NCI-H69 (cell line): ENCODE data around the gene PIAS2.
"Not testable (repeated sequence)": the region's sequence is repeated elsewhere in the genome, so short reads cannot be mapped to it uniquely, and the experiment has no call there.

Experiments used
- DNase-seq: peaks from one replicate; lab custom pipeline; 2025; lab: John Stamatoyannopoulos, UW

PIAS2 gene

DNA sequence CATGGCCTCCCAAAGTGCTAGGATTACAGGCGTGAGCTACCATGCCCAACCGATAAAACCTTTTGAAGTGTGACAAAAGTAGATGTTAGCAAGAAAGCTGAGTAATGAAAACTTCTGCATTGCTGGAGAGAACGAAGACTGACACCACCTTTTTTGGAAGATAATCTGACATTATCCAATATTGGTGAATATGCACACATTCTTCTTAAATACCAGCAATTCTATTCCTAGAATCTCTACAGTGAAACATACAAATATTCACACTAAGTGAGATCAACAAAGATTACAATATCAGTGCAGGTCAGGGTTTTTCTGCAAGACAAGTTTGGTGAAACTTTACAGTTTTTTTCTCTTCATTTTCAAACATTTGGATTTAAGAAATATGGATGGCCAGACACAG is 7.8 kb downstream of the PIAS2 start:
- DNase-seq: no peak

DNA sequence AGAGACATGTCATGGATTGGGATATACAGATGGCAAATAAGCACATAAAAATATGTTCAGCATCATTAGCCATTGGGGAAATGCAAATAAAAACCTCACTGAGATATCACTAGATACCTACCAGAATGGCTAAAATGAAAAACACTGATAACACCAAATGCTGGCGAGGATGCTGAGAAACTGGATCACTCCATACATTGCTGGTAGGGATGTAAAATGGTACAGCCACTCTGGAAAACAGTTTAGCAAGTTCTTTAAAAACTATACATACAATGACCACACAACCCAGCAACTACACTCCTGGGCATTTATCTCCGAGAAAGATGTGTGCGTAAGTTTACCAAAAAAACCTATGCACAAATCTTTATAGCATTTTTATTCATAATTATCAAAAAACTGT is 13.9 kb downstream of the PIAS2 start:
- no peak for DNase-seq

DNA sequence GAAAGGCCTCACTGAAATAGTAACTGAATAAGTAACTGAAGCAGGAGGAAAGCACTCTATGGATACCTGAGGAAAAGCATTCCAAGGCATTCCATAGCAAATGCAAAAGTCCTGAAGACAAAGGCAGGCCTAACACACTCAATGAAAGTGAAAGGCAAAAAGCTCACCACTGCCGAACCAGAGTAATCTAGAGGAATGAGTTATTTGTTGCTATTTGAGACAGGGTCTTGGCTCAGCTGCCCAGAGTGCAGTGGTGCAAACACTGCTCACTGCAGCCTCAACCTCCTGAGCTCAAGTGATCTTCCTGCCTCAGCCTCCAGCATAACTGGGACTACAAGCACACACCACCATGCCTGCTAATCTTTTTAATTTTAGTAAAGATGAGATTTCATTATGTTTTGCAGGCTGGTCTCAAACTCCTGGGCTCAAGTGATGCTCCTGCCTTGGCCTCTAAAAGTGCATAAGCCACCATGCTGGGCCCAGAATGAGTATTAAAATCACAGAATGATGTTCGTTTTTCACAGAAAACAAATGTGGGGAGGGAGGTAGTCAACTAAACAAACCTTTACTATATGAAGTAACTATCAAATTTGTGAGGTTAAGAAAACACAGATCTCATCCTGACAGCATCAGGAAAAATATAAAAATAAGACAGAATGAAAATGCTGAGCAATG is 17.9 kb downstream of the PIAS2 start:
- DNase-seq: no peak

DNA sequence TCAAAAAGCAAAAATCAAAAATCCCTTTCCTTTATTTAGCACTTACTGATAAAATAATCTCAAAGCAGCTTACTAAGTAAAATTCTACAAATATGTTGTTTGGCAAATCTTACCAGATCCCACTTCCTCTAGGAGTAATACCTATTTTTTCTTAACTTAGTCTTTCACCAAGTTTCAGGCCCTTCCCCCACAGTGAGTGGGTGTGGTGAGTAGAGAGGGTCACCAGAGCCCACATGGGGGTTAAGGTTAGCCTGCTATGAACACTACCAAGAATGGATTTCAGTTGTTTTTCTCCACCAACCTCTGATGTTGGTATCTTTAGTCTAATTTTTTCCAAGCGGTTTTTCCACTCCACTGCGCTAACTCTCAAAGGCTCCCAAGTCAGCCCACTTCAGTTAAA is 23.2 kb downstream of the PIAS2 start:
- no peak for DNase-seq

DNA sequence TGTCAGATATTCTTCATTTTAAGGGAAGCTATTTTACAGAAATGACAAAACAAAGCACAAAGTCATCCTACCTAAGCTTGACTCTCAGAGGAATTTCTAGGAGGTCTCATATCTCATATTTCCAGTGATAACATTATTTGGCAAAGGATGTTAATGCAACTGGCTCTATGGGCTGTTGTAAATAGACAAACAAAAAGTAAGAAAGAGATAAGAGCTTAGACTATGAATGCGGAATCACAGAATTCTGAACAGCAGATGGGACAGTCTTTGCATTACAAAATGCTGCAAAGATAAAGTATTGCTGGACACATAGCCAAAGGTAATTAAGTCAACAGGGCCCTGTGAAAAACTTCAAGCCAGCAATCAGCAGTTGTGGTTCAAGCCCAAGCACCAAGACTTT is 23.9 kb downstream of the PIAS2 start:
- DNase-seq: no peak

DNA sequence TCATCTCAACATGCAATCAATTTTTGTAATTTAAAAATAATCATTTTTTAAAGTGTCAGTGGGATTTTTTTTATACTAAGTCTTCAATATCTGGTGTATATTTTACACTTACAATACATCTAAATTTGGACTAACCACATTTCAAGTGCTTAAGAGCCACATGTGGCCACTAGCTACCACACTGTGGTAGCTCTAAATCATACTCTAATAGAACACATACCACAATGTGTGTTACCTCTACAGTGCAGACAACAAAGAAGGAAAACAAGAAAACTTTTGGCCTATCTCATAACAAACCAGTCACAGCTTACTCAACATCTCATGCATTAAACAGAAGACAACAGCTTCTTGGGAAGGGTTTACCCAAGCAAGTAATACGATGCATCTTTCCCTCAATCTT is 24.5 kb downstream of the PIAS2 start:
- DNase-seq: no peak

DNA sequence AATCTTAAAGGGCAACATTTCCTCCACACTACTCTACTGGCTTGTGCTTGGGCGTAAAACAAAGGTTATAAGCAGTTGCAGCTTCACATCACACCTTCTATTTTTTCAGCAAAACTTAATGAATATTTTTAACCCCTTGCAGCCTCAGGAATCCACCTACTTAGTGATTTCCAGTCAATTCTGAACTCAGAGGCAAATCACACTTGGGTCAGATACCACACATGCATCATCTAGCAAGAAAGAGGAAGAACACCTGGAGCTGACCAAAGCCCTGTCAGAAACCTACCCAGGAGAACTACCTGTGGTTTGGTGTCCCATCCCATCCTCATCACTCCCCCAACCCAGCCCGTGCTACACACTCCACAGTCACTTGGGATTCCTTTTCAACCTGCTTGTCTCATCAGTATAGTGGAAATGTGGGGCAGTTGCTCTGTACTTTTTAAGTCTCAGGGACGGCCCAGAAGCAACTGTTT is 25.5 kb downstream of the PIAS2 start:
- no peak for DNase-seq

DNA sequence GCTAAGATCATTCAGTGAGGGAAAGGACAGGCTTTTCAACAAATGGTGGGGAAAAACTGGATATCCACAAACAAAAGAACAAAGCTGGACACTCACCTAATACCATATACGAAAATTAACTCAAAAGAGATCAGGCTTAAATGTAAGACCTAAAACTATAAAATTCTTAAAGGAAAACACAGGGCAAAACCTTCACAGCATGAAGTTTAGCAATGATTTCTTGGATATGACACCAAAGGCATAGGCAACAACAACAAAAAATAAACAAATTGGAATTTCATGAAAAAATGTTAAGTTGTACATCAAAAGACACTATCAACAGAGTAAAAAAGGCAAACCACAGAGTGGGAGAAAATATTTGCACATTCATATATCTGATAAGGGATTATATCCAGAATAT is 28.3 kb downstream of the PIAS2 start:
- DNase-seq: no peak

DNA sequence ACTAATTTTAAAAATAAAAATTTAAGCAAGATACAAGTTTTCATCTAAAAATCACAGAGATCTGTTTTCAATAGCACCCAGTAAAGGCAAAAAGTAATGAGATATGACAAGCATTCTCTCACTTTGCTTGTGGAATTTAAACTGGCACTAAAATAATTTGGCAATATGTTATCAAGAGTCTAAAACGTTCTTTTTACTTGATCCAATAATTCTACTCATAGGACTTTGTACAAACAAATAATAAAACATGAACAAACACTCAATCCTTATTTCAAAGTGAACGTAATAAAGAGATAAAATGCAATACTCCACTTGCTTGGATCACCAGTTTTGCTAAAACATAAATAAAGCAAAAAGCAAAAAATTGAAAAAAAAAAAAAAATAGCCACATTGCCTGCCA is 30.4 kb downstream of the PIAS2 start:
- no peak for DNase-seq

DNA sequence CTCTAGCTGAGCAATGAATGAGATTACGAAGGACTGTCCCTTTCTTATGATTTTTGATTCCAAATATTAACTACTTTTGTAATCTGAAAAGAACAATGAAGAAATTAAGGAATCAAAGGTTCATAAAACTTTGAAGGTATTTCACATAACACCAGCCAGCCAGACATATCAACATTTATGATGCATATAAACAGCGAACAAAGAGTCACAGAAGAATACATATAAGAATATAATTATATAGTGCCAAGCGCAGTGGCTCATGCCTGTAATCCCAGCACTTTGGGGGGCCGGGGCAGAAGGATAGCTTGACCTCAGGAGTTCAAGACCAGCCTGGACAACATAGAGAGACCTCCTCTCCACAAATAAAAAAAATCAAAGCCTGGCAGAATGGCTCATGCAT is 34.1 kb downstream of the PIAS2 start:
- no peak for DNase-seq

DNA sequence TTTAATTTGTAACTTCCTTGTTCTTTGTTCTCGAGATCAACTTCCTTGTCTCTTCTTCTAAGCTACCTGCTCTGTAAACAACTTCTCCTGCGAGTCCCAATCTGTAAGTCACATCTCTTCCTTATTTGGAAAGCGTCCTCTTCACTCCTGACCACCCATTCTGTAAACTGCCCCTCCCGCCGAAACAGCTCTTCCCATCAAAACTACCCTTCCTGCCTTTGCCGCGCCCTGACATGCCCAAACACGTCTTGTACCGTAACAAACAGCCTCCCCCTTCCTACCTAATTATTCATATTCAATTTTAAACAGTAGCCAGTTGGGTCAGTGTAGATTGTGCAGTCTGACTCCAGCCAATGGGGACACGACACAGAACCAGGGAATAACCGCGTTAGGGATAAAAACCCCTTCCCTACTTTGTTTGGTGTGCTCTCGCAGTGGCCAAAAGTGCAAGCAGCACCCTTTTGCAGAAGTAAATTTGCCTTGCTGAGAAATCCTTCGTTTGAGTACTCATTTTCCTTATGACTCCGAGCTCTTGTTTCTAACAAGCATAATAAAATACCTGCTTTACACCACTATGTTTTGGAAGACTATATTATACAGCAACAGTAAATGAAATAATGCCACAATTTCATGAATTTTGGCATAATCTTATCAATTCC is 39.8 kb downstream of the PIAS2 start:
- no peak for DNase-seq

DNA sequence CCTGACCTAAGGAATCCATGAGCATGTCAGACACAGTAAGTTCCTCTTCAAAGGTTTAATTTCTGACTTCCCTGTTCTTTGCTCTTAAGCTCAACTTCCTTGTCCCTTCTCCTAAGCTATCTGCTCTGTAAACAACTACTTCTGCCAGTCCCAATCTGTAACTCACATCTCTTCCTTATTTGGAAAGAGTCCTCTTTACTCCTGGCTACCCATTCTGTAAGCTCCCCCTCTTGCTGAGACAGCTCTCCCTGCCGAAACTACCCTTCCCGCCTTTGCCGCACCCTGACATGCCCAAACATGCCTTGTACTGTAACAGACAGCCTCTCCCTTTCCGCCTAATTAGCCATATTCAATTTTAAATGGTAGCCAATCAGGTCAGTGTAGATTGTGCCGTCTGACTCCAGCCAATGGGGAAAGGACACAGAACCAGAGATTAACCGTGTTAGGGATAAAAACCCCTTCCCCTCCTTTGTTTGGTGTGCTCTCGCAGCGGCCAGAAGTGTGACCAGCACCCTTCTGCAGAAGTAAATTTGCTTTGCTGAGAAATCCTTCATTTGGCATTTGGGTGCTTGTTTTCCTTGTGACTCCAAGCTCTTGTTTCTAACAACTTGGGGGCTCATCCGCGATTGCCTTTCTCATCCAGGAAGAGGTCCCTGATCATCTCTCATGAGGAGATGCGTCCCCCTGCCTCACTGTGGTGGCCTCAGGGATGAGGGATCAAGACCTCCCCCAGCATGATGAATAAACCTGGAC is 49.0 kb downstream of the PIAS2 start:
- peak; percentile 35 for DNase-seq

DNA sequence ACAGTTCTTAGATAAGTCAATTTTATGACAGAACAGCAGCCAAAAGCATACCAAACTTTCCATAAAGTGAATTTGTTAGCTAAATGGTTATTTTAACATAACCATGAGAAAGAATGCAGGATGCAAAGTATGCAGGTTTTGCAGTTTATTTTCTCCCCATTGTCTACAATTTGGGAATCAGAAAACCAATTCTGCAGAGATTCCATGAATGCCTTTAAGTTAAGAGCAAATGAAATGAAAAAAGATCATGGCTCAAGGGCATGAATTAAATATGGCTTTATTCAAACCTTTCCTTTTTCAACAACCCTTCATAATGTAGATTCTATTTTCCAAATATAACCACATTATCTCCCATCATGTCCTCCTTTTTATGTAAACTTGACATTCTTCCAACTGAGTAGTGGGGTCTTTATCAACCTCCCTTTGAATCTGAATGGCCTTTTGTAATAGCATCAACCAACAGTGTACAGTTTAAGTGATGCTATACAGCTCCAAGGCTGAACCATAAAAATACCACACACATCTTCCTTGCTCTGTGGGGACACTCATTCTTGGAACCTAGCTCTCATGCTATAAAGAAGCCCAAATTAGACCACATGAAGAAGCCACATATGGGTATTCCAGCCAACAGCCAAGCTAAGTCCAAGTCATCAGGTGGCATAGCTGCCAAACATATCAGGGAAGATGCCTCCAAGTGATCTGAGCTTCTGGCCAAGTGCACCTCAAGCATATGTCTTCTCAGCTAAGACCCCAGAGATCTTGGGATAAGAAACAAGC is 49.8 kb downstream of the PIAS2 start:
- no peak for DNase-seq

DNA sequence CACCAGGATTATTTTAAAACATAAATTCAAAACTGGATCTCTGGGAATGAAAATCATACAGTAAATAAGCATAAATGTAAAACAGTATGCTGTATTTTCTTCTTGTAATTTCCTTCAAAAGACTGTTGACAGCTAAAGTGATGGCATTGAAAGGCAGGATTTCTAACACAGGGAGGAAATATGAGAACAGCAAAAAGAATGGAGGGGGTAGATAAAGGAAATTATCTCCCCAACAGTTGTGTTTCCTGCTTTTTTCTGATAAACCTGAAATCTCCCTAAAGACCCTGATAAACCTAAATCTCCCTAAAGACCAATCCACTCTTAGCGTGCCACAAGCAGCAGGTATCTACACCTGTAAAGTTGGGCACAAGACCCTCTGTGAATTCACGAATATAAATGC is 50.8 kb downstream of the PIAS2 start:
- no peak for DNase-seq

DNA sequence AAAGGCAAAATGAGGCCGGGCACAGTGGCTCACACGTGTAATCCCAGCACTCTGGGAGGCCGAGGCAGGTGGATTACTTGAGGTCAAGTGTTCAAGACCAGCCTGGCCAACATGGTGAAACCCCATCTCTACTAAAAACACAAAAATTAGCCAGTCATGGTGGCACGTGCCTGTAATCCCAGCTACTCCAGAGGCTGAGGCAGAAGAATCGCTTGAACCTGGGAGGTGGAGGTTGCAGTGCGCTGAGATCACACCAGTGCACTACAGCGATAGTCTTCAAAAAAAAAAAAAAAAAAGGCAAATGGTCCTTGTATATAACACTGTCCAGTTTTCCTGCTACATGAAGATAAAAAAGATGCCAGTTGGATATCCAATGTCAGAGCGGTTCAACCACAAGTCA is 52.1 kb downstream of the PIAS2 start:
- not testable (repeated sequence) for DNase-seq

DNA sequence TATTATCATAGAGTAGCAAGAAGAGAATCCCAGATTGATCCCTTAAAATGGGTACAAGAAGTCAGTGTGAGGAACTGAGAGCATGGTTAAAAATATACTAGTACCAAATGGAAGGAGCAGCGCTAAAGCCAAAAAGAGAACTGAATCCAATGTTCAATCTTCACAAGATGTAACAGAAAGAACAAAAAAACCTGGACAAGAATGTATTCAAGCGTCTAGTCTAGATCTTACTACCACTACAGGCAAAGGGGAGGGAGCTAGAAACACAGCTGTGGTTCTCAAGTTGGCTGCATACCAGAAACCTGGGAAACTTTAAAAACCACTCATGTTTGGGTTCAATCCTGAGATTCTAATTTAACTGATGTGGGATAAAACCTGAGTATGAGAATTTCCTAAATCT is 57.5 kb downstream of the PIAS2 start:
- no peak for DNase-seq

DNA sequence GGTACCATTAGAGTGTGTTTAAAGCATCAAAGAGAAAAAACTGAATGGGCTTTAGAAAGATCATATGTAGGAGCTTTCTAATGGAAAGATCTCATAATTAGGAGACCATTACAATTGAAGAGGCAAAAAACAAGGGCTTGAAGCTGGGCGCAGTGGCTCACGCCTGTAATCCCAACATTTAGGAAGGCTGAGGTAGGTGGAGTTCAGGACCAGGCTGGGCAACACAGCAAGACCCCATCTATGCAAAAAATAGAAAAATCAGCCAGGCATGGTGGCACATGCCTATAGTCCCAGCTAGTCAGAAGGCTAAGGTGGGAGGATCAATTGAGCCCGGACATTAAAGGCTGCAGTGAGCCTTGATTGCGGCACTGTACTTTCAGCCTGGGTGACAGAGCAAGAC is 59.0 kb downstream of the PIAS2 start:
- DNase-seq: no peak

DNA sequence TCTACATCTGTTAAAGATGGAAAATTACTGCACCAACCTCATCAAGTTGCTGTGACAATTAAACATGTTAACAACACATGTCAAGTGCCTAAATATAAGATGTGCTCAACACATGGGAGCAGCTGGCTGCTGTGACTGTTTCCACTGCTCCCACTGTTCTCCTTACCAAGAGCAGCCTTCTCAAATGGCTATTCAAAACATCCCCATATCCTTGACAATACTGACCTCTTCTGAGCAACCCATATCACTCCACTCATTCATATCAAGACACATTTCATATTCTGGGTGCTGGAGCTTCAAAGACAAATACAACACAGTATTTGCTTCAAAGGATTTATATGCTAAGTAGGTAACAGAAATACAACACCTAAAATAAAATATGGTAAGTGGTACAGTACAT is 60.3 kb downstream of the PIAS2 start:
- DNase-seq: peak; percentile 55

DNA sequence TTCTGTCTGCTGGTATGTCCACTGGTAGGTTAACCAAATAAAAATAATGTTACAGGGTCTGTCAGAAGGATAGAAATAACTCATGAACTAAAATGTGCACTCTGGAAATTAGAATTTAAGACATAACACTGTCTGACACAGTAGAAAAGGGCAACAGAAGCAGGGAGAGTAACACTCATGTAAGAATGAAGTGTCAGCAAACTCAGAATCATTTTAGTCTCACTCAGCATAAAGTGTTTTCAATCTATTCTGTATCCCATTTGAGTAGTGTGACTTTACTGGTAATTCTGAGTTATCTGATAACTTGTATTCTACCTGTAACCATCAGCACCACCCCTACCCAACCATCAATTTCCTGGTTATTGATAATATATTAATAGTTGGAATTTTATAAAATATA is 68.3 kb downstream of the PIAS2 start:
- no peak for DNase-seq

DNA sequence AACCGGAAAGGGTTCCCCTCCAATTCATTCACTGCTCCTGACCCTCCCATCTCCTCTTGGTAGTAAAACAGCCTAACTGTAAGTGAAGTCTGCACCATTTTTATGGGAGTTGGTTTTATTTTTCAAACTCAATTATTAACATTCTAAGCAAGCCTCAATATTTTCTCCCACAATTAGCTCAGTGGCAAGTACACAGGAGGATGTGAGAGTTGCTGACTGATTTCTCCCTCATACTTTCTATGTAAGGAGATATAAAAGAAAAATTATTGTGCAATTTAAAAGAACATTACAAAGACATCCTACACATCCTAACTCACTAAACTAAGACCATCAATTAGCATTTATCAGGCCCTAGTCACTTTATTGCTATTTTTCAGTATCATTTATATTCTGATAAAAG is 73.9 kb downstream of the PIAS2 start:
- no peak for DNase-seq

DNA sequence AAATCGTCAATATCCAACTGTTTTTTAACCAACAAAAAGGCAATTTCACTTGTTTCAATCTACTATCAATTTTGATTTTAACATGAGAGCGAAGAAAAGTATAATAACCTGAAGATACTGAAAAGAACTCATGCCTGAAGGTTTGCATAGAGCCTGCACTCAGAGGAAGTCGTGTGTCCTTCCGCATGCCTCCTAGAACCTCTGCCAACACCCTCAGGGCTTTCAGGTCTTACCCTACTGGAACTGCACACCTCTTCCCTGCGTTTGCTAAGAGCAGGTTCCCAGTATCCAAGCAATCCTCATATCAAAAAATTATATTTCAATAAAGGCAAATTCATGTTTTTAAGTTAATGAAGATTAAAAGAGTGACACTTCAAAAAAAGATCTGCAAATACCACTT is 74.7 kb downstream of the PIAS2 start:
- peak; percentile 16 for DNase-seq

DNA sequence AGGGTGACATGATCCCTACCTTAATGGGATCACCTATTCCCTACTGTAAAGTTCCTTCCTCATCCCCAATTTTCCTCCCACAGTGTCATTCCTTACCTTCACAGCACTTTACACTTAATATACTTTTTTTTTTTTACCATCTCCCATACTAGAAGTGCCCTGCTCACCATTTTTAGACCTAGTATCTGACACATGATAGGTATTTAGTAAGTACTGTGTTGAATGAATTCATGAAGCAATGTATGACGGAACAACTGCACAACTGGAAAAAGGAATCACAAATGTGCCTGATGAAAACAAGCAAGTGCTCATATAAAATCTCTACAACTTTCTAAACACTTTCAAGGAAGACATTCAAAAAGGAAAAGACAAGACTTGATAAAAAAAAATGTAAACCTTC is 83.4 kb downstream of the PIAS2 start:
- DNase-seq: no peak

DNA sequence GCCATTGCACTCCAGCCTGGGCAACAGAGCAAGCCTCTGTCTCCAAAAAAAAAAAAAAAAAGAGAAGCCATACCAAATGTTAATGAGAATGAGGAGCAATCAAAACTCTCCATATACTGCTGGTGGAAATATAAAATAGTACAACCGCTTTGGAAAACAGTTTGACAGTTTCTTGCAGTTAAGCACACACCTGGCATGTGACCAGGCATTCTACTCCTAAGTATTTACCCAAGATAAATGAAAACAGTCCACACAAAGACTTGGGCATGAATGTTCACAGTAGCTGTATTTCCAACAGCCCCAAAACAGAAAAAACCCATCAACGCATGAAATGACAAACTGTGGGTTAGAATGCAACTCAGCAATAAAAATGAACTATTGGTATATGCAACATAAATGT is 84.5 kb downstream of the PIAS2 start:
- peak; percentile 12 for DNase-seq
